HG02798 (cell line): ENCODE results near the gene DHRS11.

Experiments
- ATAC-seq: cut with Tn5 transposase; IDR thresholded peaks from one replicate; pipeline ENCODE4 v1.9.1; 2021; ENCODE audit warnings: mild to moderate bottlenecking; ENCODE audit not compliant: unreplicated experiment, poor library complexity

The DHRS11 gene

GRCh38 chr17:36591434-36592315 lies at the start of gene DHRS11:
TSS of gene DHRS11 (plus strand) at chr17:36591879. CDS start at chr17:36592010, 131 bp downstream.
- ATAC-seq: peak; percentile 90

GRCh38 chr17:36542755-36543154 lies 48.9 kb upstream of the DHRS11 start:
- ATAC-seq: no peak

GRCh38 chr17:36544044-36544306 lies 47.7 kb upstream of the DHRS11 start:
- ATAC-seq: no peak

GRCh38 chr17:36544307-36545076 lies 47.2 kb upstream of the DHRS11 start, which contains the start of gene GGNBP2:
TSS of gene GGNBP2 (plus strand) at chr17:36544919. CDS start at chr17:36545725, 806 bp downstream.
- peak; percentile 60 for ATAC-seq

DNA sequence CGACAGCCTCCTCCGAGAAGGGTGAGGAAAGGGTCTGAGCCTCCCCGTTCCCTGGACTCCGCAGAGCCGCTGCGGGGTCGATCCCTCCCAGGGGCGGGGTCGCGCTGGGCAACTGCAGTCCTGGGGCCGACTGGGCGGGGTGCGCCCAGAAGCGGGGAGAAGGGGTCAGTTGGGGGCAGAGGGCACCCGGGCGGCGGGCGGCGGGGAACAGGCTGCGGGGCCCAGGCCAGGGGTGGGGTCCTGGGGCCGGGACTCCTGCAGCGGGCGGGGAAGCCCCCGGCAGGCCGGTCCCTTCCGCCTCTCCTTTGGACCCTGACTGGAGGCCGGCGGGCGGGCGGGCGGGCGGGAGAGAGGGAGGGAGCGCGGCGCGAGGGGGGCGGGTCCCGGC lies 46.6 kb upstream of the DHRS11 start:
- ATAC-seq: peak; percentile 49

DNA sequence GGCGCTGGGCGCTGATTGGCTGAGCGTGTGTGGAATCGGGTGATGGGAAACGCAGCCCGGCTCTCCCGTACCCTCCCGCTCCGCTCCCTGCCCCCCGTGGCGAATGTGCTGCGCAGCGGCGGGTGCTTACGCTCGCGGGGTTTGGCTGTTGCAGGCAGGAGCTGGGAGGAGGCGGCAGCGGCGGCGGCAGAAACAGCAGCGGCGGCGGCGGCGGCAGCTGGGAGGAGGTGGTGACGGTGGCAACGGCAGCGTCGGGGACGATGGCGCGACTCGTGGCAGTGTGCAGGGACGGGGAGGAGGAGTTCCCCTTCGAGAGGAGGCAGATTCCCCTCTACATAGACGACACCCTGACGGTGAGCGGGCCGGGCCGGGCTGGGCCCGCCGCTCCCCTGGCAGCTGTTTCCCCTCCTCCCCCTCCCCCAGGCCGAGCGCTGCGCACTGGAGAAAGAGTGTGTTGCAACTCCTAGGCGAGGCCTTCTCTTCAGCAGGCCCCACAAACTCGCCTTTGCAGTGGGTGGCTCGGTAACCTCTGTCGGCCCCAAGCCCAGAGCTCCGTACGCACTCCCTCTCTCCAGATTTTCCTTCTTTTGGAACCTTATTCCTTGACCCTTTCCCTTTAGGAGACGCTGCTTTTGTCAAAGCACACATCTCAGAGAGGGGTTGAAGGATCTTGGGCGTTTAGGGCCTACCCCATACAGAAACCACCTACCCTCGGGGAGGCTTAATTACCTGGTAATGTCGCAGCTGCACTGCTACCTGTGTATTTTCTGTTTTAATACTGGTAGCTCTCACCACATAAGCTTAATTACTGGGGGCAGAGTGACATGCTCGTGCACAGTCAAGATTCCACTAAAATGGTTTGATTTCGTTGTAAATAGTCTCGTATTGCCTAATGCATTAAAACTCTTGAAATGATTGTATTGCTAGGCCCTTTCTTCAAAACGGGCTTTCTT lies 45.9 kb upstream of the DHRS11 start:
- ATAC-seq: peak; percentile 80

GRCh38 chr17:36546418-36547093 lies 45.1 kb upstream of the DHRS11 start:
- no peak for ATAC-seq

DNA sequence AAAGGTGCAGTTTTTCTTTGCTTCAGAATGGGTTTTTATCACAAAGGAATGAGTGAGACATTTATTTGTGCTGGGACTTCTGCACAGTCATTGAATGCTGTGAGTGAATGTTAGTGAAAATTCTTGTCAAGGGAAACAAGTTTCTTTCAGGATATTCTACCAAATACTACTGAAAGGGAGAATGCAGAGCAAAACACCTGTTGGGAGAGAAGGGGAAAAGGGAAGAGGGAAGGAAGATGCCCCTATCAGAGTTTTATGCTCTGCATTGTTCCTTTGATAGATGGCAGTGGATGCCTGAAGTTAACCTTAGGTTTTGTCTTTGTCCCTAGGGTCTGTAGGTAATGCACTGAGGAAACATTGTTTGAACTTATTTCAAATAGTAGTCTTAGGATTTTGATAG lies 43.9 kb upstream of the DHRS11 start:
- ATAC-seq: no peak

GRCh38 chr17:36550491-36551417 lies 40.9 kb upstream of the DHRS11 start:
- no peak for ATAC-seq

DNA sequence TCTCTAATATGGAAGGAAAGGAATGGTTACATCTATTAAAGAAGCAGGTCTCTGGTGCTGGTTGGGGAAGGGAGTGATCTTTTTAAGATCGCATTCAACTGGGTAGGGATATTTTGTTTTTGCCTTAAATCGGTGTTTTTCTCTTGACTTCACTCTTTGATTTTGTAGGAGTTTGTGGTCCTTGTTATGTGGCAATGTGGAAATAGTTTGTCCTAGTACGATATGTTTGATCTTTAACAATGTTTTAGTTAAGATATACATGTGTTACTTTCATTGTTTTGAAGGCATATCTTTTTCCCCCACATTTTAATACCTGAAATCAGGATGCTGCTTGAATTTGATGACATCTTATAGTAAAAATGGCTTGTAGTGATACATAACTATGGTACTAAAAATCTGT lies 38.2 kb upstream of the DHRS11 start:
- ATAC-seq: no peak

DNA sequence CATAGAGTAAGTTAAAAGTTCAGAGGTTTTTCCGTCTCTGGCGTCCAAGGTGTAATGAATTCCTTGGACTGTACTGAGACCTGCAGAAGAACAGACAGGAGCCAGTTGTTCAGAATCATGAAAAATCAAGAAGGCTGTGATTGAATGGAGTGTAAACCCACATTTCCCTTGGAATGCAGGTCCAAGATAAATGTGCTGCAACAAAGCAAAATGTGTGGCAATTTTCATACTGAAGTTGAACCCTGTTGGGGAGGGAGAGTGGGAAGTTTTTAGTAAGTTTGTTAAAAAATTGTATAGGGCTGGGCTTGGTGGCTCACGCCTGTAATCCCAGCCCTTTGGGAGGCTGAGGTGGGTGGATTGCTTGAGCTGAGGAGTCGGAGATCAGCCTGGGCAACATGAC lies 25.6 kb upstream of the DHRS11 start:
- no peak for ATAC-seq

DNA sequence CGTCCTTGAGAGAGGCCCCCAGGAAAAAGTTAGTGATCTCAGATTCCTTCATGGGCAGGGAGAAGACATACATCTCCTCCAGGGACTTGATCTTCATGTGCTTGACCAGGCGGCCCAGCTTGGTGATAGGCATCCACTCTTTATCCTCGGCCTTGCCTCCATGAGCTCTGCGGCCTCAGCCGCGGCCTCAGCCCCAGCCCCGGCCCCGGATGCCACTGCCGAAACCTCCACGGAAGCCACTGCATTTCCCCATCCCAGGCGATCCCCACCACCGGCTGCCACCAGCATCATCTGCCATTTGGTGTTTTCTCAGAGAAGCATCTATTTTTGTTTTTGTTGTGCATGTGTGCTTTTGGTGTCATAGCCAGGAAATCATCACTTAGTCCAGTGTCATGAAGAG lies 16.7 kb upstream of the DHRS11 start:
- ATAC-seq: no peak

- no peak for ATAC-seq
These were observed 14.9 kb upstream of the DHRS11 start for GRCh38 chr17:36576793-36577192.

DNA sequence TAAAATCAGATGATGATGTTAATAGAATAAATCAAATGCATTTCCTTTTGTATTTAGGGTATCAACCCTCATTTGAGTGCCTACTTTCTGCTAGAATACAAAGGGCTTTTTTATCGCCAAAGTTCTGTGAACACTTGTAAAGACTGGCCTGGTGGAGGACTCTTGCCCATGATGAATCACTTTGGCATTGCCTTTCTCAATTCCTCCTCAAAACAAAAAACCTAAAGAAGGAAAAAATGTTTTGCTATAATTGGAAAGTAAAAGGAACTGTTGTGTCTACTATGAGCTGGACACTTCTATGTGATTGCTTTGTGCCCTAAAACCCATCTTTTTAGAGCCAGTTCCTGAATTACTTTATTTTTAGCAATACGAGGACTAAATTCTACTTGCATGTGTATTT lies 13.0 kb upstream of the DHRS11 start:
- no peak for ATAC-seq

DNA sequence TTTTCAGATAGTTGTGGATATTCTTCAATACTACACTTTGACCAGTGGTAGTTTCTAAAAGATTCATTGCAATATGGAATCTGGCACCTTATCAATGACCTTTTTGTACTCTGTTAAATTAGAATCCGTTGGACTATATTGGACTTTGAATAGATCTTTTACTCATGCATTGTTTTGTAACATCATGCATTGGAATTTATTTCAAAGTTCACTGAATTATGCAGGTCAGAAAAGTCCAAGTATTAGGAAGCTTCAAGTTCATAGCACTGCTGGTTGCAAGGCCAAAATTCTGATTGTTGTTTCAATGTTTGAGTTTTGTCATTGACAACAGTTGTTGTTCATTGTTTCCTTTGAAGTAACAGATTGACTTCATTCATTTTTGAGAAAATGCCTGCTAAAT lies 7.9 kb upstream of the DHRS11 start:
- no peak for ATAC-seq

GRCh38 chr17:36586138-36586537 lies 5.5 kb upstream of the DHRS11 start:
- ATAC-seq: no peak

DNA sequence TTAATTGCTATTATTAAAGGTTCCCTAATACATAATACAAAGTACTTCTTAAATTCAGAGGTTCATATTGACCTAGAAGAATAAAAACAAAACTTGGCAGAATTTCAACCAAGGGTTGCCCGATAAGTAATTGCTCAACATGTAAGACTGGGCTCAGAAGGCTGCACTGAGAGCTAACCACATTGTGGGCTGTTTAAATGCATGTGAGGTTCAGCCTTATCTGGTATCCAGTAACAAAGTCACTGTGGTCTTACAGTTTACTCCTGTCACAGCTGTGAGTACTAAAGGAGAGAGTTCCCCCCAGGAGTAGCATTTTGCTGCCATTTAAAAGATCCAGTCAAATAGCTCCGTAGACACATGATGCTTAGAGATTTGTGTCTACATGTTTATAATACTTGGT lies 1.6 kb upstream of the DHRS11 start:
- ATAC-seq: no peak

GRCh38 chr17:36592316-36592715 lies 637 bp downstream of the DHRS11 start:
- ATAC-seq: no peak

DNA sequence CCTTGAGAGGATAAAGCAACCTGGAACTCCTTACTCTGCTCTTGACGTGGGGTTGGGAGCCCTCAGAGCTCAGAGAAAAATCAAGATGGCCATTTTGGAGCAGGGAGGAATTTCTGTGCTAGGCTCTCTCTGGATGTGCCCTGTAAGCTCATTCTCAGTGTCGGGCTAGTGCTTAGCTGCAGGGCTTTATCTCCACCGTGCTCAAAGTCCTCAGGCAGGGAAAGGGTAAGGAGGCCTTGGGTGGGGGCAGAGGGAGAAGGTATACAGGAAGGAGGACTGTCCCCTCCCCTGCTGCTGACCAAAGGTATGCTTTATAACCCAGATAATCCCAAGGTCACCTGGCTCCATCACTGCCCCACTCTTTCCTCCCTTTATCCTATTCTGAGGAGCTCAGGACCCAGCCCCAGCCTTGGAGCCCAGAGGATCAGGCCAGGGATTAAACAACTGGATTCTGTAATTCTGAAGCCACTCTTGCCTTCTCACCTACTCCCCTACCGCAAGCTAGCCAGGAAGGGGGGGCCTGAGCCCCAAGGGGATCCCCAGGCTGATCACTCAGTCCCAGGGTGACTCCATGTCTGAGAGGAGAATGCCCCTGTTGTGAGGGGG lies 1.1 kb downstream of the DHRS11 start:
- ATAC-seq: no peak
